GM23338 (cell line): ENCODE measurements around the gene ERC2.

Experiments
- CREB1 ChIP-seq: fragments of 250-450 bp; sonication (Bioruptor Pico); IDR thresholded peaks from 2 replicates; pipeline ENCODE4 v1.5.0; 2020; ENCODE audit warnings: low read depth, mild to moderate bottlenecking, moderate library complexity
- CTCF ChIP-seq, 2 experiments: fragments of 200-600 bp in 1 of 2; sonication (generic) in 1 of 2; conservative IDR thresholded peaks; 2 replicates each; pipeline versions ENCODE4 v1.5.1 to v1.6.1; 2016 to 2017; ENCODE audit warnings: antibody characterized with exemption in 2 of 2, low read depth in 2 of 2, mild to moderate bottlenecking in 2 of 2, moderate library complexity in 1 of 2
- EZH2 ChIP-seq: fragments of 200-600 bp; sonication (generic); IDR thresholded peaks from one replicate; pipeline ENCODE4 v1.8.0; 2017; ENCODE audit warnings: antibody characterized with exemption, mild to moderate bottlenecking, low read depth; ENCODE audit not compliant: unreplicated experiment
- EZH2phosphoT487 ChIP-seq: fragments of 200-600 bp; sonication (generic); IDR thresholded peaks from one replicate; pipeline ENCODE4 v1.8.1; 2018; ENCODE audit warnings: antibody characterized with exemption; ENCODE audit not compliant: unreplicated experiment
- JUNB ChIP-seq: IDR thresholded peaks from one replicate; pipeline ENCODE4 v1.6.1; 2016; ENCODE audit warnings: antibody characterized with exemption; ENCODE audit not compliant: unreplicated experiment
- NANOG ChIP-seq: IDR thresholded peaks from 2 replicates; pipeline ENCODE4 v1.6.1; 2016; ENCODE audit warnings: antibody characterized with exemption, borderline replicate concordance
- POLR2AphosphoS5 ChIP-seq: IDR thresholded peaks from 2 replicates; pipeline ENCODE4 v1.6.1; 2016; ENCODE audit warnings: antibody characterized with exemption, low read depth
- STAT1 ChIP-seq: IDR thresholded peaks from one replicate; pipeline ENCODE4 v1.6.1; 2016; ENCODE audit warnings: antibody characterized with exemption; ENCODE audit not compliant: unreplicated experiment
- ZNF114 ChIP-seq: fragments of 250-450 bp; sonication (Bioruptor Pico); IDR thresholded peaks from 2 replicates; pipeline ENCODE4 v1.5.0; 2020; ENCODE audit warnings: mild to moderate bottlenecking, moderate library complexity
- ZNF331 ChIP-seq: fragments of 250-450 bp; sonication (Bioruptor Pico); IDR thresholded peaks from 2 replicates; pipeline ENCODE4 v1.5.0; 2020; ENCODE audit warnings: low read depth, mild to moderate bottlenecking, moderate library complexity
- TF ChIP-seq, protein P1 (sequence below): IDR thresholded peaks from one replicate; pipeline ENCODE4 v1.6.1; 2018; ENCODE audit warnings: antibody characterized with exemption; ENCODE audit not compliant: unreplicated experiment
- TF ChIP-seq, protein P2 (sequence below): IDR thresholded peaks from 2 replicates; pipeline ENCODE4 v1.6.1; 2016; ENCODE audit warnings: antibody characterized with exemption

- TF ChIP-seq, protein P1, sequence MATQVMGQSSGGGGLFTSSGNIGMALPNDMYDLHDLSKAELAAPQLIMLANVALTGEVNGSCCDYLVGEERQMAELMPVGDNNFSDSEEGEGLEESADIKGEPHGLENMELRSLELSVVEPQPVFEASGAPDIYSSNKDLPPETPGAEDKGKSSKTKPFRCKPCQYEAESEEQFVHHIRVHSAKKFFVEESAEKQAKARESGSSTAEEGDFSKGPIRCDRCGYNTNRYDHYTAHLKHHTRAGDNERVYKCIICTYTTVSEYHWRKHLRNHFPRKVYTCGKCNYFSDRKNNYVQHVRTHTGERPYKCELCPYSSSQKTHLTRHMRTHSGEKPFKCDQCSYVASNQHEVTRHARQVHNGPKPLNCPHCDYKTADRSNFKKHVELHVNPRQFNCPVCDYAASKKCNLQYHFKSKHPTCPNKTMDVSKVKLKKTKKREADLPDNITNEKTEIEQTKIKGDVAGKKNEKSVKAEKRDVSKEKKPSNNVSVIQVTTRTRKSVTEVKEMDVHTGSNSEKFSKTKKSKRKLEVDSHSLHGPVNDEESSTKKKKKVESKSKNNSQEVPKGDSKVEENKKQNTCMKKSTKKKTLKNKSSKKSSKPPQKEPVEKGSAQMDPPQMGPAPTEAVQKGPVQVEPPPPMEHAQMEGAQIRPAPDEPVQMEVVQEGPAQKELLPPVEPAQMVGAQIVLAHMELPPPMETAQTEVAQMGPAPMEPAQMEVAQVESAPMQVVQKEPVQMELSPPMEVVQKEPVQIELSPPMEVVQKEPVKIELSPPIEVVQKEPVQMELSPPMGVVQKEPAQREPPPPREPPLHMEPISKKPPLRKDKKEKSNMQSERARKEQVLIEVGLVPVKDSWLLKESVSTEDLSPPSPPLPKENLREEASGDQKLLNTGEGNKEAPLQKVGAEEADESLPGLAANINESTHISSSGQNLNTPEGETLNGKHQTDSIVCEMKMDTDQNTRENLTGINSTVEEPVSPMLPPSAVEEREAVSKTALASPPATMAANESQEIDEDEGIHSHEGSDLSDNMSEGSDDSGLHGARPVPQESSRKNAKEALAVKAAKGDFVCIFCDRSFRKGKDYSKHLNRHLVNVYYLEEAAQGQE = no peak
- TF ChIP-seq EZH2 (no peak), EZH2phosphoT487 (no peak), CTCF (conservative IDR thresholded peaks at IDR 0.05; ENCODE audit: low read depth in 2 of 2) (no peak), POLR2AphosphoS5 (no peak), ZNF331 (CRISPR knock-in tag) (no peak), ZNF114 (CRISPR knock-in tag) (no peak), JUNB (no peak), NANOG (no peak), STAT1 (no peak), CREB1 (CRISPR knock-in tag) (no peak)
- TF ChIP-seq, protein P2, sequence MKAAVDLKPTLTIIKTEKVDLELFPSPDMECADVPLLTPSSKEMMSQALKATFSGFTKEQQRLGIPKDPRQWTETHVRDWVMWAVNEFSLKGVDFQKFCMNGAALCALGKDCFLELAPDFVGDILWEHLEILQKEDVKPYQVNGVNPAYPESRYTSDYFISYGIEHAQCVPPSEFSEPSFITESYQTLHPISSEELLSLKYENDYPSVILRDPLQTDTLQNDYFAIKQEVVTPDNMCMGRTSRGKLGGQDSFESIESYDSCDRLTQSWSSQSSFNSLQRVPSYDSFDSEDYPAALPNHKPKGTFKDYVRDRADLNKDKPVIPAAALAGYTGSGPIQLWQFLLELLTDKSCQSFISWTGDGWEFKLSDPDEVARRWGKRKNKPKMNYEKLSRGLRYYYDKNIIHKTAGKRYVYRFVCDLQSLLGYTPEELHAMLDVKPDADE = no peak
Measured at GRCh38 chr3:55797084-55797483, 671.2 kb downstream of the ERC2 start.
